ENCODE data around the gene PRLR.

The PRLR gene

DNA sequence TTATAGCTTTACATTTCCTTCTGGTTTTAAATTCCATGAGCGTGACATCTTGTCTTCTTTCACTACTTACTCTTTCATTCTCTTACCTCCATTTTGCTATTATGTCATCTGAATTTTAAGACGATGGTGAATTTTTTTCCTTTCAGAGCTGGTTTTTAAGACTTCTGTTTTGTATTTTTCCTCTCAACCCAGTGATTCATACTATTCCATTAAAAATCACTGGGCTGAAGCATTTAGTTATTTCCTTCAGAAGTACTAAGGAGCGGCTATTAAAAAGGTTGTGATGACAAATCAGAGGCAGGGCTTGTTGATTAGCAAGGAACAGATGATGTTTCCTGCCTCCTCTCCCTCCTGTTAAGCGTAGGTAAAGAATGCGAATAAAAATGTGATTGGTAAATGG, 199.0 kb downstream of the PRLR start:
- peak; percentile 77 for DNase-seq (ENCODE audit: low read depth, low spot score)
- TF ChIP-seq, protein P1, sequence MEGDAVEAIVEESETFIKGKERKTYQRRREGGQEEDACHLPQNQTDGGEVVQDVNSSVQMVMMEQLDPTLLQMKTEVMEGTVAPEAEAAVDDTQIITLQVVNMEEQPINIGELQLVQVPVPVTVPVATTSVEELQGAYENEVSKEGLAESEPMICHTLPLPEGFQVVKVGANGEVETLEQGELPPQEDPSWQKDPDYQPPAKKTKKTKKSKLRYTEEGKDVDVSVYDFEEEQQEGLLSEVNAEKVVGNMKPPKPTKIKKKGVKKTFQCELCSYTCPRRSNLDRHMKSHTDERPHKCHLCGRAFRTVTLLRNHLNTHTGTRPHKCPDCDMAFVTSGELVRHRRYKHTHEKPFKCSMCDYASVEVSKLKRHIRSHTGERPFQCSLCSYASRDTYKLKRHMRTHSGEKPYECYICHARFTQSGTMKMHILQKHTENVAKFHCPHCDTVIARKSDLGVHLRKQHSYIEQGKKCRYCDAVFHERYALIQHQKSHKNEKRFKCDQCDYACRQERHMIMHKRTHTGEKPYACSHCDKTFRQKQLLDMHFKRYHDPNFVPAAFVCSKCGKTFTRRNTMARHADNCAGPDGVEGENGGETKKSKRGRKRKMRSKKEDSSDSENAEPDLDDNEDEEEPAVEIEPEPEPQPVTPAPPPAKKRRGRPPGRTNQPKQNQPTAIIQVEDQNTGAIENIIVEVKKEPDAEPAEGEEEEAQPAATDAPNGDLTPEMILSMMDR (IDR thresholded peaks at IDR 0.05; ENCODE audit: low read depth, low read length), result no peak
- H3K4me3 ChIP-seq (ENCODE audit: low read depth, low read length), result no peak overlapping the region
- in situ Hi-C loops (cut with HindIII; ENCODE audit: low sequenced_read_pairs), result no loop called here

DNA sequence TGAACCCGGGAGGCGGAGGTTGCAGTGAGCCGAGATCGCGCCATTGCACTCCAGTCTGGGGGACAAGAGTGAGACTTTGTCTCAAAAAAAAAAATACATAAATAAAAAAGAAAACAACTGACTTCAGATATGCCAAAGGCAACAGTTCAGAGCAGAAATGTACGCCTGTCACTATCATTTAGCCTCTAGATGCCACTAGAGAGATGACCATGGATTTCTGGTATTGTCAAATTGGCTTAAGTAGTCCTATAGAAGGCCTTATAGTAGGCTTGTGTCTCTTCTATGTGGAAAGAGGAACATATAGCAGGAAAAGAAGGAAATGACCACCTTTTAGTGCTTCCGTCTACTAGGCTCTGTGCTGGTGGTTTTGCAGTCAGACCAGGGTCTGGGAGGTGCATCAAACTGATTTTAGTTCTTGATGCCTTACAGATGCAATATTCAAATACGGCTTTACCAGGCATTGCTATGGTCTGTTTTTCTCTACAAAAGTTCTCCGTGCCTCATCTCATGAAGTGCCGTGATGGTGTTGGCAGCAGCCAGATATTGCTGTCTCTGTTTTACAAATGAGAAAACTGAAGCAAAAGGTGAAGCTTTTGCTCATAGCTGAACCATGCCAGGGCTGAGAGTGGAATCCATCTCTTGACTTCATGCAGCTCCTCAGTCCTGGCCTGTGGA, 199.7 kb downstream of the PRLR start:
- TF ChIP-seq, protein P1 (IDR thresholded peaks at IDR 0.05; ENCODE audit: low read depth, low read length), result no peak
- no peak for DNase-seq (ENCODE audit: low read depth, low spot score)
- no peak overlapping the region for H3K4me3 ChIP-seq (ENCODE audit: low read depth, low read length)
- in situ Hi-C loops (cut with HindIII; ENCODE audit: low sequenced_read_pairs), result no loop called here

DNA sequence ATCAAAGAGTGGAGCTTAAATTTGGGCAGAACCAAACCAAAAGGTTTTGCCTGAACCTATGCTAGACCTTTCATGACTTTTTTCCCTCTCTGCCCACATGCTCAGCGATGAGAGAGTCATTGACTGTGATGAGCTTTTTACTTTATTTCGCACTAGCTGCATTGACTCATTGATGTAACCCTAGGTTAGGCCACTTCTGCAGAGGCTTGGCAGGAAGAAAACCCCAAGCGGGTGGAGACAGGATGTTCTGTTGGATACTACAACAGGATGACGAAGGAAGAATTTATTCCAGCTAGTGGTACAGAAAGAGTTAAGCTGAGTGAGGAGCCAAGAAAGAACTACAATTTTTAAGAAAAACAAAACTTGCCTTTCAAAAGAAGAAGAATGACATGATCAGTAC, 201.0 kb downstream of the PRLR start:
- in situ Hi-C loops (cut with HindIII; ENCODE audit: low sequenced_read_pairs), result no loop called here
- TF ChIP-seq, protein P1 (IDR thresholded peaks at IDR 0.05; ENCODE audit: low read depth, low read length), result no peak
- no peak overlapping the region for H3K4me3 ChIP-seq (ENCODE audit: low read depth, low read length)
- peak; percentile 85 for DNase-seq (ENCODE audit: low read depth, low spot score)

DNA sequence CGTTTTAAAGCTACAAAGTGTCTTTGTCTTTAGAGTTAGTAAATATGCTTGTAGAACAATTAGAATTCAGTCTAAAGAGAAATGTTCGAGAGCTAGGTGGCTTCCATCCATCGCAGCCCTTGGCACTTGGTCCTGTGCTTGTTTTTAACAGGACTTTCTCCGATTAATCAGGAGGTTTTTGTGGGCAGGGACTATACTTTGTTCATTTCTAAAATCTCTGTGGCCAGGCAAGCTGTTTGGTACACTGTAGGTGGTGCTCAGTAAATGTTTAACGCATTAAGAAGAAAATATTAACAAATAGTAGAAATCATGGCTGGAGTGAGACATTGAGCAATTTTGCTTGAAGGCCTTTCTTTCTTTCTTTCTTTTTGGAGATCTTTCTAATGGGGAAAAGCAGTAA, 203.3 kb downstream of the PRLR start:
- in situ Hi-C loops (cut with HindIII; ENCODE audit: low sequenced_read_pairs), result no loop called here
- no peak for DNase-seq (ENCODE audit: low read depth, low spot score)
- TF ChIP-seq, protein P1 (IDR thresholded peaks at IDR 0.05; ENCODE audit: low read depth, low read length), result no peak
- H3K4me3 ChIP-seq (ENCODE audit: low read depth, low read length), result no peak overlapping the region

DNA sequence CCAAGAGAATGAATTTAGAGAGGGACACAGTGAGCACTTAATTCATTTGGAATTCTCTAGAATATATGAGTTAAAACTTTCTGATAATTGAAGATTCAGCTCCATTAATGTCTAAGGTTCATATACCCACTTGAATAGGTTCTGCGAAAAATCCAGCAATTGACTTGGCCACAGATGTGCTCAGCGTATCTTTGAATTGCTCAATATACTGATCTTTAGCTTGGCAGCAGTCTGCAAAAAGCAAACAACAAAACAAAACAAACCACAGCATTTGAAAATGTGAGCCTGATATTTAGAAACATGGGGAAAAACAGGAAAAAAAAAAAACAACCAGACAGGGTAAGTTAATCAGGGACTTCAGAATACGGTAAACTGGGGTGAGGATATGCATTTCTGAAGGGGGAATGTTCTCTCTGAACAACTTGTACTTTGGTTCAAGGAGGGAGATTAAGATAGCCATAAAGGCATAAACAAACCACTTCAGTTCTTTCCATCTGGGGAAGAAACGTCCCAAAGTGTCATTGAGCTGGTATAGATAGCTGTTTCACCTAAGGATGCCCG, 203.9 kb downstream of the PRLR start:
- no peak overlapping the region for H3K4me3 ChIP-seq (ENCODE audit: low read depth, low read length)
- in situ Hi-C loops (cut with HindIII; ENCODE audit: low sequenced_read_pairs), result no loop called here
- TF ChIP-seq, protein P1 (IDR thresholded peaks at IDR 0.05; ENCODE audit: low read depth, low read length), result no peak
- DNase-seq (ENCODE audit: low read depth, low spot score), result no peak

DNA sequence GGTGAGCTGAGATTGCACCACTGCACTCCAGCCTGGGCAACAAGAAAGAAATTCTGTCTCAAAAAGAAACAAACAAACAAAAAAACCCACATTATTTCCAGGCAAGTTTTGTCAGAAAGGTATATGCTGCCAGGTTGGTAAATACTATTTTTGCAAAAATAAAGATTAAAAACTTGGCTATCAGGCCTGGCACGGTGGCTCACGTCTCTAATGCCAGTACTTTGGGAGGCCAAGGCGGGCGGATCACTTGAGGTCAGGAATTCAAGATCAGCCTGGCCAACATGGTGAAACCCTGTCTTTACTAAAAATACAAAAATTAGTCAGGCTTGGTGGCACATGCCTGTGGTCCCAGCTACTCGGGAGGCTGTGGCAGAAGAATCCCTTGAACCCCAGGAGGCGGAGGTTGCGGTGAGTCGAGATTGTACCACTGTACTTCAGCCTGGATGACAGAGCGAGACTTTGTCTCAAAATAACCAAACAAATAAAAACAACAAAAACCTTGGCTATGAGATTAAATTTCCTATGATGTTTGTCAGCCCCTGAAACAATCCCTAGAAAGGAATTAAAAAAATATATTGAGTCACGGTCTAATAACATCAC, 205.3 kb downstream of the PRLR start:
- H3K4me3 ChIP-seq (ENCODE audit: low read depth, low read length), result no peak overlapping the region
- TF ChIP-seq, protein P1 (IDR thresholded peaks at IDR 0.05; ENCODE audit: low read depth, low read length), result no peak
- in situ Hi-C loops (cut with HindIII; ENCODE audit: low sequenced_read_pairs), result no loop called here
- no peak for DNase-seq (ENCODE audit: low read depth, low spot score)

Measured in astrocyte of the spinal cord (primary cell).